Measurements from ENCODE around the gene CD79B.
"Not testable (repeated sequence)": the region's sequence is repeated elsewhere in the genome, so short reads cannot be mapped to it uniquely, and the experiment has no call there.

Gene CD79B

GRCh38 chr17:63903787-63904201 is 28.3 kb downstream of the CD79B start:
- H3K36me3 ChIP-seq (ENCODE audit: control insufficient read depth in 2 of 2, insufficient read depth in 1 of 2, low read length in 2 of 2); H3K4me3 ChIP-seq (ENCODE audit: low read depth, low read length); H3K27ac ChIP-seq (ENCODE audit: extremely low read depth, low read depth, low read length); H3K4me1 ChIP-seq (ENCODE audit: control insufficient read depth, insufficient read depth, low read length); H3K9me3 ChIP-seq (ENCODE audit: control insufficient read depth, insufficient read depth, low read depth, low read length): not testable (repeated sequence)
- POLR2A ChIA-PET = interaction anchor here (0.6 kb wide), 1 partner anchor 231 kb away, joined by 3 read pairs; no protein-coding TSS in a partner anchor
- CTCF ChIA-PET = interaction anchor here (0.6 to 4.6 kb wide), 10 partner anchors 8 to 418 kb away, joined by 3 to 23 read pairs (median 3); partner anchors contain the start of genes CSHL1 and GH1

GRCh38 chr17:63901971-63902370 is 30.2 kb downstream of the CD79B start:
- H3K4me1 ChIP-seq (ENCODE audit: control insufficient read depth, insufficient read depth, low read length); H3K36me3 ChIP-seq (ENCODE audit: control insufficient read depth in 2 of 2, insufficient read depth in 1 of 2, low read length in 2 of 2); H3K27ac ChIP-seq (ENCODE audit: extremely low read depth, low read depth, low read length); H3K9me3 ChIP-seq (ENCODE audit: control insufficient read depth, insufficient read depth, low read depth, low read length); POLR2A ChIA-PET; H3K4me3 ChIP-seq (ENCODE audit: low read depth, low read length): not testable (repeated sequence)
- CTCF ChIA-PET = interaction anchor here (0.6 to 4.6 kb wide), 7 partner anchors 10 to 338 kb away, joined by 3 to 23 read pairs (median 4); partner anchors contain the start of genes CCDC47 and CSHL1

- H3K4me3 ChIP-seq (ENCODE audit: low read depth, low read length); H3K9me3 ChIP-seq (ENCODE audit: control insufficient read depth, insufficient read depth, low read depth, low read length); H3K27ac ChIP-seq (ENCODE audit: extremely low read depth, low read depth, low read length); H3K36me3 ChIP-seq (ENCODE audit: control insufficient read depth in 2 of 2, insufficient read depth in 1 of 2, low read length in 2 of 2); H3K4me1 ChIP-seq (ENCODE audit: control insufficient read depth, insufficient read depth, low read length): not testable (repeated sequence)
- POLR2A ChIA-PET = interaction anchor here (0.6 kb wide), 1 partner anchor 399 kb away, joined by 11 read pairs; no protein-coding TSS in a partner anchor
- CTCF ChIA-PET = interaction anchor here (1.3 kb wide), 1 partner anchor 11 kb away, joined by 5 read pairs; no protein-coding TSS in a partner anchor
Observed at GRCh38 chr17:63898899-63899798, 33.0 kb downstream of the CD79B start.

GRCh38 chr17:63896524-63897354 is 35.4 kb downstream of the CD79B start, which contains the start of gene CSH1:
Gene CSH1 (minus strand): TSS chr17:63896574. CDS start chr17:63896511, 63 bp downstream.
- CTCF ChIA-PET = interaction anchor here (0.6 kb wide), 2 partner anchors 14 to 22 kb away, joined by 3 read pairs; partner anchors contain the start of gene CSHL1

GRCh38 chr17:63894821-63895220 is 37.3 kb downstream of the CD79B start:
- CTCF ChIA-PET = not testable (repeated sequence)

More at GRCh38 chr17:63896524-63897354, 35.4 kb downstream of the CD79B start, which contains the start of gene CSH1:
- H3K9me3 ChIP-seq (ENCODE audit: control insufficient read depth, insufficient read depth, low read depth, low read length); H3K27ac ChIP-seq (ENCODE audit: extremely low read depth, low read depth, low read length); H3K4me1 ChIP-seq (ENCODE audit: control insufficient read depth, insufficient read depth, low read length); H3K4me3 ChIP-seq (ENCODE audit: low read depth, low read length); H3K36me3 ChIP-seq (ENCODE audit: control insufficient read depth in 2 of 2, insufficient read depth in 1 of 2, low read length in 2 of 2); POLR2A ChIA-PET: not testable (repeated sequence)

GRCh38 chr17:63894021-63894420 is 38.1 kb downstream of the CD79B start:
- H3K4me1 ChIP-seq (ENCODE audit: control insufficient read depth, insufficient read depth, low read length); POLR2A ChIA-PET; H3K9me3 ChIP-seq (ENCODE audit: control insufficient read depth, insufficient read depth, low read depth, low read length); H3K4me3 ChIP-seq (ENCODE audit: low read depth, low read length); H3K36me3 ChIP-seq (ENCODE audit: control insufficient read depth in 2 of 2, insufficient read depth in 1 of 2, low read length in 2 of 2); H3K27ac ChIP-seq (ENCODE audit: extremely low read depth, low read depth, low read length): not testable (repeated sequence)
- CTCF ChIA-PET = interaction anchor here (1.5 kb wide), 1 partner anchor 133 kb away, joined by 5 read pairs; no protein-coding TSS in a partner anchor

More at GRCh38 chr17:63894821-63895220, 37.3 kb downstream of the CD79B start:
- H3K4me1 ChIP-seq (ENCODE audit: control insufficient read depth, insufficient read depth, low read length); H3K9me3 ChIP-seq (ENCODE audit: control insufficient read depth, insufficient read depth, low read depth, low read length); H3K4me3 ChIP-seq (ENCODE audit: low read depth, low read length); H3K27ac ChIP-seq (ENCODE audit: extremely low read depth, low read depth, low read length); H3K36me3 ChIP-seq (ENCODE audit: control insufficient read depth in 2 of 2, insufficient read depth in 1 of 2, low read length in 2 of 2); POLR2A ChIA-PET: not testable (repeated sequence)

- POLR2A ChIA-PET; H3K27ac ChIP-seq (ENCODE audit: extremely low read depth, low read depth, low read length); H3K36me3 ChIP-seq (ENCODE audit: control insufficient read depth in 2 of 2, insufficient read depth in 1 of 2, low read length in 2 of 2); H3K4me1 ChIP-seq (ENCODE audit: control insufficient read depth, insufficient read depth, low read length); H3K4me3 ChIP-seq (ENCODE audit: low read depth, low read length); H3K9me3 ChIP-seq (ENCODE audit: control insufficient read depth, insufficient read depth, low read depth, low read length): not testable (repeated sequence)
- CTCF ChIA-PET = interaction anchor here (0.7 to 2.1 kb wide), 6 partner anchors 11 to 135 kb away, joined by 3 to 6 read pairs (median 4); no protein-coding TSS in a partner anchor
Observed at GRCh38 chr17:63892316-63893037, 39.7 kb downstream of the CD79B start.
